A549 (cell line): ENCODE data around the gene MYO10. TPM values are rescaled to one million over a fixed set of nuclear protein-coding genes. Genes with fewer than 3 reads are reported as not detected.
A peak's percentile ranks its signal among the peaks of the same experiment; 100 is the strongest.

Experiments used
- ATAC-seq, 2 experiments: fragments of 200-7000 bp in 1 of 2; fragments of >200 bp in 1 of 2; cut with Nextera tagmentation in 1 of 2; cut with Tn5 transposase in 1 of 2; 3 replicates each; pipeline versions ENCODE4 v1.8.0 to v1.9.1; 2018 to 2020; ENCODE audit warnings: mild to moderate bottlenecking in 1 of 2, moderate library complexity in 1 of 2
- CTCF ChIA-PET: fragments of 300-600 bp; sonication (Branson Sonifier 250); formaldehyde crosslinking; extraction: SDS; loops from one replicate; lab custom pipeline; 2021; ENCODE audit warnings: antibody characterized with exemption, inconsistent platforms; lab: Yijun Ruan, JAX
- POLR2A ChIA-PET: fragments of 350-600 bp; formaldehyde crosslinking; extraction: SDS; loops from one replicate; lab custom pipeline; 2021; ENCODE audit warnings: antibody characterized with exemption, inconsistent platforms; lab: Yijun Ruan, JAX
- DNase-seq, 2 experiments: peaks; one replicate each; pipeline versions ENCODE4 v3.0.0 to v3.0.0-alpha.2; 2011 to 2016; ENCODE audit warnings: low read depth in 1 of 2, low spot score in 1 of 2
- FAIRE-seq: peaks from 2 replicates; lab custom pipeline; 2011; peaks lifted over from hg19 to GRCh38; lab: Jason Lieb, UNC
- H3K27ac ChIP-seq, 2 experiments: fragments of >200 bp; sonication (Bioruptor Twin); formaldehyde crosslinking; 3 replicates each; pipeline ENCODE4 v1.5.1; 2016 to 2017
- H3K4me1 ChIP-seq: fragments of >200 bp; sonication (Bioruptor Twin); formaldehyde crosslinking; 3 replicates; pipeline ENCODE4 v1.6.1; 2016
- H3K4me2 ChIP-seq: fragments of >200 bp; sonication (Bioruptor Twin); formaldehyde crosslinking; 3 replicates; pipeline ENCODE4 v1.6.1; 2016
- H3K4me3 ChIP-seq: fragments of >200 bp; sonication (Bioruptor Twin); formaldehyde crosslinking; 3 replicates; pipeline ENCODE4 v1.5.1; 2016
- H3K9me3 ChIP-seq: fragments of >200 bp; sonication (Bioruptor Twin); formaldehyde crosslinking; 3 replicates; pipeline ENCODE4 v1.6.1; 2016
- EHF ChIP-seq: fragments of 250-450 bp; sonication (Bioruptor Pico); IDR thresholded peaks from 2 replicates; pipeline ENCODE4 v1.5.0; 2020; ENCODE audit warnings: mild to moderate bottlenecking
- ESRRA ChIP-seq: fragments of 150-350 bp; IDR thresholded peaks from 2 replicates; pipeline ENCODE4 v1.6.1; 2014; ENCODE audit warnings: mild to moderate bottlenecking, low read length, borderline replicate concordance
- HDAC2 ChIP-seq: fragments of 200-600 bp; sonication (generic); IDR thresholded peaks from 2 replicates; pipeline ENCODE4 v1.6.1; 2016
- HES2 ChIP-seq: fragments of >200 bp; sonication (Bioruptor Twin); formaldehyde crosslinking; IDR thresholded peaks from 2 replicates; pipeline ENCODE4 v1.6.1; 2016
- HOXA7 ChIP-seq: fragments of 250-450 bp; sonication (Bioruptor Pico); IDR thresholded peaks from 2 replicates; pipeline ENCODE4 v1.5.0; 2020; ENCODE audit warnings: mild to moderate bottlenecking, moderate library complexity
- MAX ChIP-seq: IDR thresholded peaks from 2 replicates; pipeline ENCODE4 v1.6.1; 2012
- MYC ChIP-seq: IDR thresholded peaks from 2 replicates; pipeline ENCODE4 v1.6.1; 2012; ENCODE audit warnings: mild to moderate bottlenecking, inconsistent platforms, low read length, improper control_type of control experiment, borderline replicate concordance
- PHF8 ChIP-seq: fragments of 200-600 bp; sonication (generic); IDR thresholded peaks from 2 replicates; pipeline ENCODE4 v1.6.1; 2016; ENCODE audit warnings: low read depth, mild to moderate bottlenecking, antibody characterized with exemption, moderate library complexity, borderline replicate concordance
- POLR2A ChIP-seq: IDR thresholded peaks from 2 replicates; pipeline ENCODE4 v1.6.1; 2012; ENCODE audit warnings: mild to moderate bottlenecking, low read length
- RFX5 ChIP-seq: fragments of 450-650 bp; IDR thresholded peaks from 2 replicates; pipeline ENCODE4 v1.7.1; 2014; ENCODE audit warnings: antibody characterized with exemption, mild to moderate bottlenecking, moderate library complexity
- SMC3 ChIP-seq: fragments of >200 bp; sonication (Bioruptor Twin); formaldehyde crosslinking; IDR thresholded peaks from 3 replicates; pipeline ENCODE4 v1.6.1; 2018; ENCODE audit warnings: inconsistent platforms
- SREBF2 ChIP-seq: fragments of 450-650 bp; IDR thresholded peaks from 2 replicates; pipeline ENCODE4 v1.6.1; 2014; ENCODE audit warnings: mild to moderate bottlenecking, moderate library complexity
- TP53 ChIP-seq: fragments of 250-450 bp; sonication (Bioruptor Pico); IDR thresholded peaks from 2 replicates; pipeline ENCODE4 v1.5.0; 2021; ENCODE audit warnings: mild to moderate bottlenecking, moderate library complexity
- ZC3H11A ChIP-seq: fragments of 450-650 bp; IDR thresholded peaks from 2 replicates; pipeline ENCODE4 v1.6.1; 2014; ENCODE audit warnings: antibody characterized with exemption, mild to moderate bottlenecking
- ZSCAN20 ChIP-seq: fragments of 250-450 bp; sonication (Bioruptor Pico); IDR thresholded peaks from 2 replicates; pipeline ENCODE4 v1.8.0; 2022; ENCODE audit warnings: mild to moderate bottlenecking, moderate library complexity
- WGBS: methylation state at CpG from one replicate; pipeline ENCODE4 v1.1.6; 2017; ENCODE audit errors: missing lambda C conversion rate; 5-methylcytosine and 5-hydroxymethylcytosine counted together
- polyA plus RNA-seq, 4 experiments: library from polyadenylated mRNA; depleted of rRNA in 3 of 4; stranded (reverse); fragments of >200 nt; fragmentation: RNase III in 1 of 4; extraction: RNeasy Plus Mini Kit Qiagen cat#74134 plus additional on column Dnase treatment in 1 of 4; gene quantifications; 2 replicates in 3 of 4; 3 replicates in 1 of 4; pipeline ENCODE4 v1.2.3, GENCODE V29; 2011 to 2017
- TF ChIP-seq, protein P1 (sequence below): fragments of 150-350 bp; IDR thresholded peaks from 2 replicates; pipeline ENCODE4 v1.6.1; 2014; ENCODE audit warnings: low read depth, mild to moderate bottlenecking, low read length
- TF ChIP-seq, protein P2 (sequence below): fragments of 250-450 bp; sonication (Bioruptor Pico); IDR thresholded peaks from 2 replicates; pipeline ENCODE4 v1.5.0; 2021; ENCODE audit warnings: mild to moderate bottlenecking, moderate library complexity, borderline replicate concordance

MYO10 gene
- polyA plus RNA-seq, 2 of the 4 experiments (the other 2 are of a cell fraction) = 68.0 to 68.5 TPM

DNA sequence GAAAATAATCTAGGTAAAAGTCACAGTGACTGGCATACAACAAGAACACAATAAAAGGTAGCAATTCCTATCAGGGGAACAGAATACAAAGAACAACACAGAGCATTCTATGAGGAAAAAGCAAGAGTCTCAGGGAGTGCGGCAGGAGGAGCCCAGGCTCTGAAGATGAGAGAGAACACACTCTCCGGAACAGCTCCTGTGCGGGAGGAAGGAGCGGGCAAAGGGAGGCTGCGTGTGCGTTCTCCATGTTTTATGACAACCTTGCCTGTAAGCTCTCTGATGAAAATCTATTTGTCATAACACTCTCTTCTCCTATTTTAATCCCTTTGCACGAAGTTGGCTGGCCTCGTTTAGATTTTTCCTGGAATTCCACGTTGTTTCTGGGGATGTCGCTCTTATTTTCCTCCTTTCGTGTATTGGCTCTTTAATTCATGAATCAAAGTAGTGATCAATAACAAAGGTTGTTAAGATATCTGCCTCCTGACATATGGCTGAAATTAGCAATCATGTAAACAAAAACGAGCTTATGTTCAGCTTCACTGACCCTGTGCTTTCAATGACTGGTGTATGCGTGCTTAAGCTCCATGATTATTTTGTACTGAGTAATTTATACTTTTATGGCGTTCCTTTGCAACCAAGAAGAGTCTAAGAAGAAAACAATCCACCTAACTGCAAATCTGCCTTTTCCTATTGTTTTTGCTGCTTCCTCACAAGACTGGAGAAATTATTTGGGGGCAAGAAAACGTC is 109.5 kb downstream of the MYO10 start:
- ChIA-PET POLR2A (no interaction called here), CTCF (no interaction called here)
- Histone ChIP-seq H3K4me2 (no peak overlapping the region), H3K4me3 (no peak overlapping the region), H3K9me3 (no peaks in the 10 kb centered on the region), H3K27ac (no peak overlapping the region), H3K4me1 (peaks cover 13% of the 10 kb centered on the region; the same call in 2 of the 3 replicates)
- TF ChIP-seq, protein P1, sequence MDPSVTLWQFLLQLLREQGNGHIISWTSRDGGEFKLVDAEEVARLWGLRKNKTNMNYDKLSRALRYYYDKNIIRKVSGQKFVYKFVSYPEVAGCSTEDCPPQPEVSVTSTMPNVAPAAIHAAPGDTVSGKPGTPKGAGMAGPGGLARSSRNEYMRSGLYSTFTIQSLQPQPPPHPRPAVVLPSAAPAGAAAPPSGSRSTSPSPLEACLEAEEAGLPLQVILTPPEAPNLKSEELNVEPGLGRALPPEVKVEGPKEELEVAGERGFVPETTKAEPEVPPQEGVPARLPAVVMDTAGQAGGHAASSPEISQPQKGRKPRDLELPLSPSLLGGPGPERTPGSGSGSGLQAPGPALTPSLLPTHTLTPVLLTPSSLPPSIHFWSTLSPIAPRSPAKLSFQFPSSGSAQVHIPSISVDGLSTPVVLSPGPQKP = no peak
- no peak for TF ChIP-seq ESRRA
- TF ChIP-seq SREBF2 = no peak
- TF ChIP-seq, protein P2, sequence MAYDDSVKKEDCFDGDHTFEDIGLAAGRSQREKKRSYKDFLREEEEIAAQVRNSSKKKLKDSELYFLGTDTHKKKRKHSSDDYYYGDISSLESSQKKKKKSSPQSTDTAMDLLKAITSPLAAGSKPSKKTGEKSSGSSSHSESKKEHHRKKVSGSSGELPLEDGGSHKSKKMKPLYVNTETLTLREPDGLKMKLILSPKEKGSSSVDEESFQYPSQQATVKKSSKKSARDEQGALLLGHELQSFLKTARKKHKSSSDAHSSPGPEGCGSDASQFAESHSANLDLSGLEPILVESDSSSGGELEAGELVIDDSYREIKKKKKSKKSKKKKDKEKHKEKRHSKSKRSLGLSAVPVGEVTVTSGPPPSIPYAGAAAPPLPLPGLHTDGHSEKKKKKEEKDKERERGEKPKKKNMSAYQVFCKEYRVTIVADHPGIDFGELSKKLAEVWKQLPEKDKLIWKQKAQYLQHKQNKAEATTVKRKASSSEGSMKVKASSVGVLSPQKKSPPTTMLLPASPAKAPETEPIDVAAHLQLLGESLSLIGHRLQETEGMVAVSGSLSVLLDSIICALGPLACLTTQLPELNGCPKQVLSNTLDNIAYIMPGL = no peak
- 88% methylated on average over 15 of the region's 15 CpGs for WGBS
- ATAC-seq = no peak; a peak in 1 of 6 replicates
- no peak for DNase-seq
- no peak for FAIRE-seq

GRCh38 chr5:16819522-16820167 is 116.4 kb downstream of the MYO10 start:
- Histone ChIP-seq H3K27ac (peak overlapping the region in 1 of 2 experiments; percentile 40; a peak in 2 of 6 replicates), H3K4me1 (peaks cover 30% of the 10 kb centered on the region), H3K4me2 (0 out of 3 replicates have a peak overlapping the region, but pooled peaks have one; percentile 7), H3K4me3 (no peak overlapping the region), H3K9me3 (no peaks in the 10 kb centered on the region)
- ChIA-PET POLR2A (interaction anchor here (0.7 kb wide), 1 partner anchor 36 kb away, joined by 3 read pairs; no protein-coding TSS in a partner anchor), CTCF (interaction anchor here (0.5 to 1.1 kb wide), 7 partner anchors 8 to 384 kb away, joined by 3 to 5 read pairs (median 3); no protein-coding TSS in a partner anchor)
- TF ChIP-seq MYC = no peak
- TF ChIP-seq MAX = no peak
- TF ChIP-seq RFX5 = no peak
- no peak for TF ChIP-seq ESRRA
- no peak for TF ChIP-seq HDAC2
- no peak for TF ChIP-seq HES2
- TF ChIP-seq TP53 (CRISPR knock-in tag) = no peak
- no peak for TF ChIP-seq HOXA7 (CRISPR knock-in tag)
- TF ChIP-seq ZSCAN20 (CRISPR knock-in tag) = no peak
- no peak for TF ChIP-seq SMC3
- no peak for TF ChIP-seq ZC3H11A
- TF ChIP-seq, protein P1 = no peak
- no peak for TF ChIP-seq PHF8
- no peak for TF ChIP-seq EHF (CRISPR knock-in tag)
- no peak for TF ChIP-seq POLR2A
- 86% methylated on average over 4 of the region's 4 CpGs for WGBS
- ATAC-seq (peak; percentile 59; a peak in 5 of 6 replicates), FAIRE-seq (no peak), DNase-seq (no peak)
